Measurements from ENCODE around the gene NUP153. TPM values are rescaled to one million over a fixed set of nuclear protein-coding genes. Genes with fewer than 3 reads are reported as not detected.

NUP153 gene
- total and polyA plus RNA-seq, 10 of the 15 experiments (the other 5 are each of a cell fraction or from before 2014, with no cell fraction given) = 13.9 to 77.7 (median 56.2) TPM

GRCh38 chr6:17706580-17707370 lies at the start of gene NUP153 (continued):
- TF ChIP-seq YY1 (IDR thresholded peaks at IDR 0.05; ENCODE audit: low read depth, low read length) (peak; percentile 84), EP300 (IDR thresholded peaks at IDR 0.05; ENCODE audit: borderline replicate concordance in 1 of 2, control insufficient read depth in 1 of 2, low read depth in 2 of 2, low read length in 2 of 2) (0 out of 4 replicates have a peak, but pooled peaks have one; percentile 3 to 36), IKZF1 (conservative IDR thresholded peaks at IDR 0.05) (peak; percentile 96), MTA2 (IDR thresholded peaks at IDR 0.05; ENCODE audit: low read depth) (no peak), IRF4 (IDR thresholded peaks at IDR 0.05; ENCODE audit: low read depth, low read length) (peak; percentile 78), IRF3 (IDR thresholded peaks at IDR 0.05) (no peak), ZSCAN29 (IDR thresholded peaks at IDR 0.05) (no peak), PBX3 (IDR thresholded peaks at IDR 0.05; ENCODE audit: insufficient replicate concordance, low read depth, low read length) (peak; percentile 17), EED (IDR thresholded peaks at IDR 0.05; ENCODE audit: low read depth) (no peak), BCLAF1 (IDR thresholded peaks at IDR 0.05) (no peak), KAT2A (conservative IDR thresholded peaks at IDR 0.05; ENCODE audit: control insufficient read depth, low read depth, low read length) (no peak), NR2C2 (IDR thresholded peaks at IDR 0.05; ENCODE audit: borderline replicate concordance, control insufficient read depth, insufficient read length, low read depth) (no peak), ZBTB11 (CRISPR knock-in tag; IDR thresholded peaks at IDR 0.05) (peak; percentile 88), FOS (IDR thresholded peaks at IDR 0.05; ENCODE audit: borderline replicate concordance, extremely low read depth, insufficient read length) (no peak), NBN (IDR thresholded peaks at IDR 0.05) (peak; percentile 99), CEBPZ (IDR thresholded peaks at IDR 0.05; ENCODE audit: low read depth, low read length) (no peak)

Measured in GM12878 (cell line).